Stimulated activated CD8-positive, alpha-beta memory T cell treated with anti-CD3 and anti-CD28 coated beads, Interleukin-2, amount 100 ng/mL, for 1 hour (primary cell): ENCODE results near the gene CEP112.

Experiments used
- DNase-seq, 2 donors: peaks; one replicate each; pipeline ENCODE4 v3.0.0-alpha.2; 2020; ENCODE audit warnings: low read depth in 2 of 2

The CEP112 gene

DNA sequence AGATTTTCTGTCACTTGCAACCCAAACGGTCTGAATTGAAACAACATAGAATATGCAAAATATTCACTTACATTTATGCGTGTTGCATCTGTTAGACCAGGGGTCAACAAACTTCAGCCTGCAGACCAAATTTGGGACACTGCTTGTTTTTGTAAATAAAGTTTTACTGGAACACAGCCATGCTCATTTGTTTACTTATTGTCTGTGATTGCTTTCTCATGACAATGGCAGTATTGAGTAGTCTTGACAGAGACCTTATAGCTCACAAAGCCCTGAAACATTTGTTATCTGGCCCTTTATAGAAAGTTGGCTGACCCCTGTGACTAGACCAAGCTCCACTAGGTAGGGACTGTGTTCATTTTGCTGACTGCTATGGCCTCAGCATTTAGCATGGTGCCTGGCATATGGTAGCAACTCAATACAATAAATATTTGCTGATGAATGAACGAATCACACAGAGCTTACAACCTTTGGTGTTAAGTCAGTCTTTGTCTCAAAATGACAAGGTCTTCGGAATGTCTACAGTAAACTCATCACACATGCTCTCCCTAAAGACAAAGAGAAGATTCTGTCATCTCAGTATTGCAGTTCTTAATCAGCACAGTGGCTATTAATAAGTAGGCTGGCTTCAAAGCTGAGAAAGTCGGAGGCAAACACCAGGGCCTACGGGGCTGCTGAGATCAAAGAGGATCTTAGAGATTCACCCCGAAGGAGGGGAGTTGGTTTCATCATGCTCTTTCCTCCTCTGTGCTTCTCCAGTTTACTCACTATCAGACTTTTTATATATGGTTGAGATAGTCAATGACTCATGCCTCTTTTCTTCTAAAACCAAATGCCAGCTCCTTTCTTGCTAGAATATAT lies 535.3 kb downstream of the CEP112 start:
- DNase-seq = no peak

DNA sequence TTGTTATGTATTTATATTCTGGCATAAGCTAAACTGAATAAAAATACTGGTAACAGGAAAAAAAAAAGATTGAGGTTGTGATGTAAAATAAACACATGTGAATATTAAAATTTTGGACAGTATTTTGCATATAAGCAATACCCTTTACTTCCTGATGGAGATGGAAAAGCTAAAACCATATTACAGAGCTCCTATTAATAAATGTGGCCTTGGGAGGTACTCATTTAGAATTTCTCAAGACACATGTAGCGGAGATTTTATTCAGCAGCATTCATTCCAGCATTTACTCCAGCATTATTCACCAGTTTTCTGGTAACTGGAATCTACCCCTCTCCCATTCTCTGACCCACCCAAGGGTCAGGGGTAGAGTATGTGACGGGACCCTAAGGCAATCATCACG lies 536.2 kb downstream of the CEP112 start:
- DNase-seq = no peak

- no peak for DNase-seq
Observed at GRCh38 chr17:65644545-65644944, 547.4 kb downstream of the CEP112 start.

- DNase-seq = no peak
Observed at GRCh38 chr17:65638221-65638975, 553.5 kb downstream of the CEP112 start.

DNA sequence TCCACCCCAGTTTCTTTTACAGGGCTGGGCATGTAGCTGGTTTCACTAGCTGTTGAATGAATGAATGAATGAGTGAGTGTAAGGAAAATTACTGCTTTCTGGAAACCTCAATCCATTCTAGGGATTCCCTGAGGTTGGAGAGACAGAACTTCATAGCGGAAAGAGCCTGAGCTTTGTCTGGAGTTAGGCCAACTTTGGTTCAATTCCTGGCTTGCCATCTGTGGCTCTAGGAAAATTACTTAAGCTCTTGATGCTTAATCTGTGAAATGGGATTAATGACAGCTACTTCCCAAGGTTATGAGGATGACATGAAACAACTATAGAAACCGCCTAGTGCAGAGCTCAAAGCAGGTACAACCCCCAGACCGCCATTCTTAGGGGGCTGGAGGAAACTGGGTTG lies 554.1 kb downstream of the CEP112 start:
- DNase-seq = no peak

DNA sequence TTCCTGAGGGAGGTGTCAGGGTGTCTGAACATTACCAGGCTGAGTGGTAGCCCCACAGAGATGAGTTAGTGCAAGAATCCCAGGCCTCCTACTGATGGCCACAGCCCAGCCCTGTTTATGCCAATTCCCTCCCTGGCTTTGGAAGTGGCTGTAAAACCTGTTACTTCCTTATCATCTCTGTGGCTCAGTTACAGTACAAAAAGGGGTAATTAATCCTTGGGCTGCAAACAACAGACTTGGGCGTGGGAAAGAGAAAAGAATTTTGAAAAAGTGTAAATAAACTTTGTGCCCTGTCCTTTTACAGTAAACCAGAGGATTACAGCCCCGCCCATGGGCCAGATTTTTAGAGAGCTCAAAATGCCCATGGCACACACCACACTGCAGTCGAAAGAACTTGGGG lies 557.4 kb downstream of the CEP112 start:
- DNase-seq = no peak

GRCh38 chr17:65633988-65634387 lies 557.9 kb downstream of the CEP112 start:
- no peak for DNase-seq

DNA sequence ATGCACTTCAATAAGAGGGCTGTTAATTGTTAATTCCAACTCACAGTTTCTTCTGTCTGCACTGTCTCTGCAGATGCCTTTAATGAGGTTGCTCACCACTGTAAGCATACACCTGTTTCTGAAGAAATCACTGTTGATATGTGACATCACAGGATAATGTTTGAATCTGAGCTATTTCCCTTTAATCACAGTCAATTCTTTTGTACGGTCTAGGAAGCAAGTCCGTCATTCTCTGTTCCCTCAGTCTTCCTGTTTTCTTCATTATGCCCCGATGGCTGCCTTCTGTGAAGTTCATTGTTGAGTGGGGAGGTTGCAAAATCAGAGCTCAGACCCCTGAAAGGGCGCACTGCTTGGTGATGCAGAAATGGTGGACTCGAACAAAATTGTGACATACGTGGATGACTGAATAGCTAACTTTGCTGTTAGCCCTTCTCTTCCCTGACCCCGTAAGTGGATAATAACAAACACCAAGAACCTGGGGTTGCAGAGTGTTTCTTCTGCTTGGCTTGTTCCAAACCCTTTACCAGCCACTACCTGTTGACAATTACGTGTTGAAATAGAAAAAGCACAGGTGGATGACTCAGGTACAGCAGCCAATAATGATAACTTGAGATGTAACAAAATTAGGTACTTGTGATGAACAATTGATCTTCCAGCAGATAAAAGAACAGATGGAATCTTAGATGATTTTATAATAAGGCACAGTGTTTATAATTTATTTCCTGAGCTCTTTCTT lies 558.6 kb downstream of the CEP112 start:
- DNase-seq = no peak

DNA sequence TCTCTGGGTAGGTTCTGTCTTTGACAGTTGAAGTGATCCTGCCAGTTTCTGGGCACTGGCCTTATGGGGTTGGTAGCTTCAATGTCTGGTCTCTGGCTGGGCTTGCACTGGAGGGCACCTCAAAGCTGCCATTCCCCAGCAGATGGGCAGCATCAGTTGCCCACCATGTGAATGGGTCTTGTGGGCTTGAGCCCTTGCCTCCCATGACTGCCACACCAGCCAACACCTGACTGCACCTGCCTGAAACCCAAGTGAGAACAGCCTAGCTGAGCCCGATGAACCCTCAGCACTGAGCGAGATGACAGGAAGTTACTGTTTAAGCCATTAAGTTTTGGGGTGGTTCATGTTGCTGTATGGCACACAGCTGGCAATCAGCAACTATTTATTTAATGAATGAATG lies 561.4 kb downstream of the CEP112 start:
- DNase-seq = no peak

DNA sequence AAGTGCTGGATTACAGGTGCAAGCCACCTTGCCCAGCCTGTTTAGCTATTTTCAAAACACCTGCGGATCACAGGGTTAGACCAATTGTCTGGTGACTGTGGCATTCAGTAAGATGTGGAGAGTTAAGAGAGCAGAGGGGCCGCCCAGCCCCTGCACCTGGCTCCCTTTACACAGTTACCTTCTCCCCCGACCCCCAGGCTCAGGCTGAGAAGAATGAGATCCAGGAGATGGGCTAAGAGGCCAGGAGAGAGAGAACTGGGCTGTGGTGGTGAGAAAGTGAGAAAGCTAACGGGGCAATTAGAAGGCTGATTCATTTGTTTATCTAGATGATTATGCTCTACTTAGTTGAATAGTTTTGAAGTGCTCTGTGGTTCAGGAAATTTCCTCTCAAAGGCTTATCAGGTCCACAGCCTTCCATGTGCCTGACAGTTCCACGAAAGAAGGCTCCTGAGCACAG lies 562.7 kb downstream of the CEP112 start:
- DNase-seq = no peak

DNA sequence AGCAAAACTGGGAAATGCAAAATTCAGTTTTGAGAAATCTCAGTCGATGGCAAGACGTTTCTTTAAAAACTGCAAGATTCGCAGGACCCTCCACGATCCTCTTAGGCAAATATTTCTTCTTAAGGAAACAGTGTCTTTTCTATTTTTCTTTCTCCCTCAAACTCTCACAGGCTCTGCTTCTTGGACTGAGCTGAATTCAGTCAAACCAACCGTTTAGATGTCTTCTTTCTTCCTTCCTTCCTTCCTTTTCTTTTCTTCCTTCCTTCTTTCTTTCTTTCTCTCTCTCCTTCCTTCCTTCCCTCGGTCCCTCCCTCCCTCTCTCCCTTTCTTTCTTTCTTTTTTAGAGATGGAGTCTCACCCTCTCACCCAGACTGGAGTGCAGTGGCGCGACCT lies 563.3 kb downstream of the CEP112 start:
- no peak for DNase-seq

- no peak for DNase-seq
Observed at GRCh38 chr17:65627891-65628643, 563.9 kb downstream of the CEP112 start.

DNA sequence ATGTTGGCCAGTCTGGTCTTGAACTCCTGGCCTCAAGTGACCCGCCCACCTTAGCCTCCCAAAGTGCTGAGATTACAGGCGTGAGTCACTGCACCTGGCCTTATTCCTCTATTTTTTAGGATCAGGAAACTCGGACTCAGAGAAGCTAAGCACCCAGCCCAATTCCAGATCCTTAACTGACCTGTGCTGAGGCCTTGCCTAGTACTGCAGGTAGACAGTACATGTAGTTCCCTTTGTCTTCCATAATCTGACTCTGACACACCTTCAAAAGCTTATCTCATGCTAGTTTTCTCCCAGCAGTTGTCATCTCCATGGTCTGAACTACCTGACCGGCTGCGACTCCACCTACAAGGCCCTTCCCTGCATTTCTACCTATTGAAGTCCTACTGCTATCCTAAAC lies 564.8 kb downstream of the CEP112 start:
- DNase-seq = no peak

DNA sequence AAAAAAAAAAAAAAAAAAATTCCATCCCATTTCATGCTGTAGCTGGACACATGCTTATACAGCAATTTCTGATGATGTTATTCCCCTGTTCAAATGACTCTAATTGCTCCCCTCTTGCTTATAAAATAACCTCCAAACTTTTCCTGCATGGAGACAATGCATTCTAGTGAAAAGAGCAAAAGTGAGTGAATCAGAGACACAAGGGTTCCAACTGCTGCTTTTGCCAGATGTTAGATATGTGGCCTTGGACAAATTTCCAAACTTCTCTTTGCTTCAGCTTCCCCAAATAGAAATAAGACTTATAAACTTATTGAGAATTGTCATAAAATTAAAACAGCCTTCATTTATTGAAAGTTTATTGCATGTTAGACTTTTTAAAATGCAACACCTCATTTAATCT lies 565.5 kb downstream of the CEP112 start:
- no peak for DNase-seq

DNA sequence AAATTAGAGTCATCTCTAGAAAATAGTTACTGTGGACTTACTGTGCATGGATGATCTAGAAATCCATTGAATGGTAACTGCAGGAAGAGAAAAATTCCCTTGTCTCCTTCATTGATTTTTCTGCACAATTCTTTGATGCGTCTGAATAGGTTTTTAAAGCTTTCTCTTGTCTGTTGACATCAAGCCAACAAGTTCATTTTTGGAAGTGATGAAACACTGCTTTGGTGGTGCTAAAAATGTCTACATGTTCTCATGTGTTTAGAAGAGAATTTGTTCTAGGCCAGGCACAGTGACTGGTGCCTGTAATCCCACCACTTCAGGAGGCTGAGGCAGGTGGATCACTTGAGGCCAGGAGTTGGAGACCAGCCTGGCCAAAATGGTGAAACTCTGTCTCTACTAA lies 573.4 kb downstream of the CEP112 start:
- no peak for DNase-seq

DNA sequence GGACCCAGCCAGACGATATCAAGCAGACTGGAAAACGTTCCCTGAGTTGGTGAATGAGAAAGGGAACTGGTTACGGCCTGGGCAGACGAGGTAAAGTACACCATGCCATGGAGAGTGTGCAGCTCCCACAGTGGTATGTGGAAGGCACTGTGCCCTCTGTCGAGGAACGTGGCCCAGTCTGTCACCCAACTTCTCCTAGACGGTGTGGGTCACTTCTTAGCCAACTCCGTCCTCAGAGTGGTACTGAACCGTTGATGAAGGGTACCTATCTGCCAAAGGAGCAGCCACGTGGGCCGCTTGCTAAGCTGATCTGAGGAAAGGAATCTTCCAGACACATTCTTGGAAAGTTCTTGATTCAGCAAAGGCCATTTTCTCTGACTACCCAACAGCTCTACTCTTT lies 574.4 kb downstream of the CEP112 start:
- DNase-seq = no peak

DNA sequence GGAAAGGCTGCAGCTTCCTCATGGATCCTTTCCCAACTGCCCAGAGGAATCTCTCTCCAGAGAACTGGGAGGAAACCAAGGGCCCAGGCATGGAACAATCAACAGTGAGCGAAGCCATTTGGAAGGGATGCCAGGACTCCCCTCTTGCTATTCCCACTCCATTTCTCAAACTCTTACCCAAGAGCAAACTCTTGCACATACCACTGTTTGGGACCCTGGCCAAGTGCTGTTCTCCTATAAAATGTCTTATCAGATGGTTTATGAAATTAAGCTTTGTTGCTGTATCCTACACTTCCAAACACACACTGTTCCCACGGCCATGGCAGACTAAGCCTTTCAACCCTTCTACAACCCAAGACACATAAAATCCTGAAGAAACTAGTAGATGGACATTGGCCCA lies 582.2 kb downstream of the CEP112 start:
- no peak for DNase-seq

- no peak for DNase-seq
Observed at GRCh38 chr17:65609286-65609685, 582.6 kb downstream of the CEP112 start.

- DNase-seq = no peak
Observed at GRCh38 chr17:65604070-65604469, 587.9 kb downstream of the CEP112 start.

DNA sequence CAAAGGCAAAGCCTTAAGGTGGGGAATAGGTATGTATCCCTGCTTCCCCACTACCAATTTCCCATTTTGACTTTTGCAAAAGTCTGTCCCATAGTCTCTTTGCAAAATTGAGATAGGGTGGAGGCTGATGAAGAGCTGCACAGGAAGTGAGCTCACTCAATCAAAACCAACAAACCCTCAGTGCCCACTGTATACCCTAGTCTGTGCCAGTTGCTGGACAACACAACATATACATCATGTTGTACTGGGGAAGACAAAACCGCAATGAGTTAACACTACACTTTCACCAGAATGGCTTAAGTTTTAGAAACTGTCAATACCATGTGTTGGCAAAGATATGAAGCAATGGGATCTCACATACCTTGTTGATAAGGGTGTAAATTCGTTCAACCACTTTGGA lies 590.1 kb downstream of the CEP112 start:
- no peak for DNase-seq

DNA sequence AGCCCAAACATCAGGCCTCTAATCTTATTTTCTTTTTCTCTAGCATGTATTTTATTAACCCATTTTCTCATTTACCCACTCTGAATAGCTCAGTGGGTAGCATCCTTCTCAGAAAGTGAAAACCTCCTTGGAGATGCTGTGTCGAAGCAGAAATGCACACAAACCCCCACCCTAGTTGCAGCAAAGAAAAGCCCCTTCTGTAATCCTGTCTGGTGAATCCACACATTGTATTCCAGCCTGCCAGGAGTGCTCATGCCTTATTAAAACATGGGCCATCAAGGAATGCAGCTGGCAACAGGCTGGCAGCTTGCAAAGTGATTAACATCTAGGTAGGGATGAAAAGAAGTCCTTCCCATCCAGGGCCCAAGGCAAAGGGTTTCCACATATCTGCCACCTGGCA lies 590.8 kb downstream of the CEP112 start:
- DNase-seq = no peak

- DNase-seq = no peak
Observed at GRCh38 chr17:65600518-65600917, 591.4 kb downstream of the CEP112 start.
